ENCODE measurements around the gene KRT38. TPM values are rescaled to one million over a fixed set of nuclear protein-coding genes. Genes with fewer than 3 reads are reported as not detected.

The KRT38 gene
- total RNA-seq, 1 experiment from 2014 or later = not detected

DNA sequence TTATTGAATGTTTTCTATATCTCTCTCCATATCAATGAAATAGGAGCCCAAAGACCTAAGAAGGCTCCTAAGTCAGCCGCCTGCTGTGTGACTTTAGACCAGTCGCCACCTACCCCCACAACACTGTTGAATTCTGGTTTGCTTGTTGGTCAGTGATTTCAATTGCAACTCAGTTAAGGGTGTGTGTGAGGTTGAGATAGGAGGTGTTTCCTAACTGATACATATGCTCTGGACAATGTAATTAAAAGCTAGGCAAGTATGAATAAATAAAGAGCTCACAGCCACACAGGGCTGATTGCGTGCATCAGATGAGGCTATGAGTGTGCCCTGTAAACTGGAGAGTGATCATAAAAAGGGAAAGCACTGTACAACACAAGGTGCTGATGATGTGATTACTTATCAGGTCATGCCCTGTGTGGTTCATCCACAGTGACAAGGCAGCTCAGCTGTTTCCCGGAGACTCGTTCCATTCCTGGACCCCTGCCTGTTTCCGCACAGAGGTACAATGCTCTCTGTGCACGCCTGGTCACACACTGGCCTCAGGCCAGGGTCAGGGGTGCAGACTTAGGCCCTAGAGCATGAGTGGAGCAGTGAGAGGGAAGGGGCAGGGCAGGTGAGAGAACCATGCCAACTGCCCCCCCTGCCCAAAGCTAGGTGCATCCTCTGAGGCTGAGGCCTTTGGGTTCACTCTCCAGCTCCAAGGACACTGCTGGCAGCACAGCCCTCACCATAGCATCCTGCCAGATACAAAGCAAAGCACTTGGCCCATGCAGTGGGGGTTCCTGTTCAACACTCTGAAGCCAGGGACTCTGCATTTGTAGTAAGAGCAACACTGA lies 43.4 kb upstream of the KRT38 start:
- Histone ChIP-seq H3K18ac (ENCODE audit: insufficient read length, low read depth, low read length) (no peak overlapping the region), H3K27me3 (ENCODE audit: insufficient read depth, low read length) (no peaks in the 10 kb centered on the region), H3K4me2 (ENCODE audit: insufficient read depth, insufficient read length, low read length) (no peak overlapping the region), H3K9ac (ENCODE audit: extremely low read depth, insufficient read length, low read length) (no peak overlapping the region), H2BK15ac (ENCODE audit: low read depth, low read length) (no peak overlapping the region), H3T11ph (ENCODE audit: low read length) (no peak overlapping the region), H4K8ac (replicated peaks; ENCODE audit: insufficient read length, low read depth, low read length) (no peak overlapping the region), H2BK5ac (ENCODE audit: insufficient read length, low read length) (no peak overlapping the region), H4K5ac (ENCODE audit: insufficient read length, low read depth, low read length) (no peak overlapping the region), H4K20me1 (ENCODE audit: control insufficient read depth, insufficient read depth, insufficient read length) (no peaks in the 10 kb centered on the region), H3K56ac (ENCODE audit: insufficient read length, low read depth, low read length) (no peak overlapping the region), H3K9me3 (ENCODE audit: control insufficient read depth, low read depth, low read length) (no peaks in the 10 kb centered on the region), H2BK20ac (ENCODE audit: low read depth, low read length, poor library complexity, severe bottlenecking) (no peak overlapping the region), H3K79me2 (ENCODE audit: insufficient read depth, low read length) (no peaks in the 10 kb centered on the region), H3K4me1 (ENCODE audit: insufficient read depth, low read length) (no peaks in the 10 kb centered on the region), H2AFZ (ENCODE audit: low read length) (no peak overlapping the region), H3K14ac (ENCODE audit: insufficient read depth, low read length) (no peak overlapping the region), H3K23me2 (ENCODE audit: insufficient read length, low read depth, low read length, poor library complexity, severe bottlenecking) (peaks cover 3% of the 10 kb centered on the region), H3K23ac (ENCODE audit: insufficient read length, low read depth, low read length) (no peak overlapping the region), H2BK12ac (ENCODE audit: insufficient read length, low read depth, low read length) (no peak overlapping the region), H3K27ac (ENCODE audit: insufficient read length, low read depth, low read length) (no peak overlapping the region), H4K91ac (ENCODE audit: insufficient read length, low read depth, low read length) (no peak overlapping the region), H2AK5ac (ENCODE audit: insufficient read length, low read length) (no peak overlapping the region), H3K79me1 (ENCODE audit: insufficient read depth, low read depth, low read length, poor library complexity, severe bottlenecking) (no peaks in the 10 kb centered on the region), H3K4ac (ENCODE audit: low read depth, low read length) (no peak overlapping the region), H2BK120ac (ENCODE audit: low read depth, low read length, poor library complexity, severe bottlenecking) (no peak overlapping the region)
- Mint-ChIP-seq H3K9me3 (no peaks in the 10 kb centered on the region), H3K4me3 (no peak overlapping the region), H3K27me3 (ENCODE audit: low read depth) (peaks cover 20% of the 10 kb centered on the region), H3K4me1 (peaks cover 1 to 10% of the 10 kb centered on the region in 2 experiments), H3K27ac (no peak overlapping the region), H3K36me3 (ENCODE audit: insufficient read depth in 1 of 3, low read depth in 3 of 3) (no peaks in the 10 kb centered on the region)
- TF ChIP-seq, protein P1, sequence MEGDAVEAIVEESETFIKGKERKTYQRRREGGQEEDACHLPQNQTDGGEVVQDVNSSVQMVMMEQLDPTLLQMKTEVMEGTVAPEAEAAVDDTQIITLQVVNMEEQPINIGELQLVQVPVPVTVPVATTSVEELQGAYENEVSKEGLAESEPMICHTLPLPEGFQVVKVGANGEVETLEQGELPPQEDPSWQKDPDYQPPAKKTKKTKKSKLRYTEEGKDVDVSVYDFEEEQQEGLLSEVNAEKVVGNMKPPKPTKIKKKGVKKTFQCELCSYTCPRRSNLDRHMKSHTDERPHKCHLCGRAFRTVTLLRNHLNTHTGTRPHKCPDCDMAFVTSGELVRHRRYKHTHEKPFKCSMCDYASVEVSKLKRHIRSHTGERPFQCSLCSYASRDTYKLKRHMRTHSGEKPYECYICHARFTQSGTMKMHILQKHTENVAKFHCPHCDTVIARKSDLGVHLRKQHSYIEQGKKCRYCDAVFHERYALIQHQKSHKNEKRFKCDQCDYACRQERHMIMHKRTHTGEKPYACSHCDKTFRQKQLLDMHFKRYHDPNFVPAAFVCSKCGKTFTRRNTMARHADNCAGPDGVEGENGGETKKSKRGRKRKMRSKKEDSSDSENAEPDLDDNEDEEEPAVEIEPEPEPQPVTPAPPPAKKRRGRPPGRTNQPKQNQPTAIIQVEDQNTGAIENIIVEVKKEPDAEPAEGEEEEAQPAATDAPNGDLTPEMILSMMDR (conservative IDR thresholded peaks at IDR 0.05) = no peak
- WGBS (ENCODE audit: extremely low coverage, insufficient read length, low lambda C conversion rate) = no CpG with 5 or more reads among the region's 7 CpGs
- DNase-seq = no peak

Data from H9 (cell line).